HCT116 (cell line): ENCODE results near the gene MRPL20. TPM values are rescaled to one million over a fixed set of nuclear protein-coding genes. Genes with fewer than 3 reads are reported as not detected.

ENCODE experiments used
- ATAC-seq: fragments of 200-7000 bp; cut with Tn5 transposase; 2 replicates; pipeline ENCODE4 v1.9.1; 2020; ENCODE audit warnings: mild to moderate bottlenecking, moderate library complexity
- BruUV-seq: library from RNA; stranded (reverse); fragments of 400-500 nt; replicated peaks from 2 replicates; lab custom pipeline; 2021; lab: Mats Ljungman, UMichigan
- CTCF ChIA-PET: fragments of 300-600 bp; sonication (Branson Sonifier 250); formaldehyde crosslinking; loops from one replicate; lab custom pipeline; 2021; ENCODE audit warnings: antibody characterized with exemption; lab: Charles Lee
- POLR2A ChIA-PET: fragments of 300-600, 350-600 bp; sonication (Branson Sonifier 250); formaldehyde crosslinking; loops from one replicate; lab custom pipeline; 2021; ENCODE audit warnings: antibody characterized with exemption; lab: Charles Lee
- RAD21 ChIA-PET, 2 experiments: fragments of 300-600 bp; sonication (Branson Sonifier 250); formaldehyde crosslinking; loops; one replicate each; lab custom pipeline; 2023; ENCODE audit warnings: low total read pairs in 2 of 2; ENCODE audit not compliant: uncharacterized antibody in 2 of 2, unreplicated experiment in 2 of 2, low non-redundant PET in 1 of 2; lab: Charles Lee
- DNase-seq: peaks from one replicate; pipeline ENCODE4 v3.0.0-alpha.2; 2010; ENCODE audit warnings: low read depth, low spot score
- H2AFZ ChIP-seq: fragments of 200-600 bp; shearing (Covaris generic), sonication (generic); 2 replicates; pipeline ENCODE4 v1.6.1; 2017; ENCODE audit warnings: low read depth, mixed run types, mixed read lengths, antibody characterized with exemption, low read length; ENCODE audit not compliant: poor library complexity, severe bottlenecking
- H3K27ac ChIP-seq: 2 replicates; pipeline ENCODE4 v1.5.1; 2012; ENCODE audit warnings: low read depth, low read length
- H3K27me3 ChIP-seq: fragments of 200-600 bp; sonication (generic); 2 replicates; pipeline ENCODE4 v1.6.1; 2016; ENCODE audit warnings: mixed run types, low read length, mixed read lengths; ENCODE audit not compliant: insufficient read depth
- H3K36me3 ChIP-seq, 2 experiments: fragments of 200-500 bp in 1 of 2; fragments of 200-600 bp in 1 of 2; sonication (Bioruptor generic) in 1 of 2; sonication (generic) in 1 of 2; 2 replicates each; pipeline versions ENCODE4 v1.5.1 to v1.6.1; 2014 to 2016; ENCODE audit warnings: low read length in 2 of 2, inconsistent platforms in 1 of 2, mixed read lengths in 1 of 2, mixed run types in 1 of 2; ENCODE audit not compliant: insufficient read depth in 2 of 2, control insufficient read depth in 1 of 2
- H3K4me1 ChIP-seq, 2 experiments: fragments of 200-600 bp in 1 of 2; sonication (generic) in 1 of 2; 2 replicates each; pipeline versions ENCODE4 v1.5.1 to v1.6.1; 2012 to 2017; ENCODE audit warnings: low read length in 2 of 2, inconsistent platforms in 1 of 2, mild to moderate bottlenecking in 1 of 2, mixed read lengths in 1 of 2, mixed run types in 1 of 2, moderate library complexity in 1 of 2; ENCODE audit not compliant: insufficient read depth in 2 of 2, control insufficient read depth in 1 of 2
- H3K4me2 ChIP-seq: fragments of 200-600 bp; sonication (generic); 2 replicates; pipeline ENCODE4 v1.6.1; 2017; ENCODE audit warnings: mixed run types, low read length, mixed read lengths
- H3K4me3 ChIP-seq, 2 experiments: fragments of 200-600 bp in 1 of 2; sonication (generic) in 1 of 2; replicated peaks in 1 of 2; 2 replicates each; pipeline ENCODE4 v1.5.1; 2011 to 2016; ENCODE audit warnings: low read length in 2 of 2, control low read depth in 1 of 2, low read depth in 1 of 2, mild to moderate bottlenecking in 1 of 2, mixed read lengths in 1 of 2, mixed run types in 1 of 2
- H3K79me2 ChIP-seq: fragments of 200-600 bp; sonication (generic); 2 replicates; pipeline ENCODE4 v1.6.1; 2017; ENCODE audit warnings: mild to moderate bottlenecking, mixed run types, low read length, moderate library complexity, mixed read lengths; ENCODE audit not compliant: insufficient read depth
- H3K9ac ChIP-seq: fragments of 200-600 bp; sonication (generic); 2 replicates; pipeline ENCODE4 v1.6.1; 2016; ENCODE audit warnings: low read length, mixed read lengths
- H3K9me2 ChIP-seq: fragments of 200-600 bp; sonication (generic), shearing (Covaris generic); 2 replicates; pipeline ENCODE4 v1.6.1; 2017; ENCODE audit warnings: mixed run types, mild to moderate bottlenecking, moderate library complexity; ENCODE audit not compliant: insufficient read depth
- H3K9me3 ChIP-seq, 2 experiments: fragments of 200-500 bp in 1 of 2; fragments of 200-600 bp in 1 of 2; sonication (Bioruptor generic) in 1 of 2; sonication (generic) in 1 of 2; 2 replicates each; pipeline ENCODE4 v1.6.1; 2014 to 2017; ENCODE audit warnings: low read length in 2 of 2, mixed read lengths in 2 of 2, inconsistent platforms in 1 of 2, low read depth in 1 of 2, mild to moderate bottlenecking in 1 of 2, mixed run types in 1 of 2, moderate library complexity in 1 of 2; ENCODE audit not compliant: control insufficient read depth in 1 of 2, insufficient read depth in 1 of 2
- H4K20me1 ChIP-seq: fragments of 200-600 bp; sonication (generic), shearing (Covaris generic); 2 replicates; pipeline ENCODE4 v1.6.1; 2017; ENCODE audit warnings: mixed run types, mild to moderate bottlenecking, moderate library complexity; ENCODE audit not compliant: insufficient read depth
- CEBPB ChIP-seq: IDR thresholded peaks from 2 replicates; pipeline ENCODE4 v1.6.1; 2012; ENCODE audit warnings: low read depth
- CTCF ChIP-seq, 3 experiments: fragments of 200-600 bp in 1 of 3; sonication (generic) in 1 of 3; IDR thresholded peaks in 2 of 3; conservative IDR thresholded peaks in 1 of 3; 2 replicates each; pipeline ENCODE4 v1.5.1; 2012 to 2017; ENCODE audit warnings: low read depth in 2 of 3, low read length in 2 of 3, antibody characterized with exemption in 1 of 3, borderline replicate concordance in 1 of 3, control low read depth in 1 of 3, mild to moderate bottlenecking in 1 of 3, mixed read lengths in 1 of 3, mixed run types in 1 of 3, moderate library complexity in 1 of 3; ENCODE audit not compliant: insufficient read depth in 1 of 3
- ELF1 ChIP-seq: IDR thresholded peaks from 2 replicates; pipeline ENCODE4 v1.6.1; 2012; ENCODE audit warnings: low read depth, borderline replicate concordance
- FOSL1 ChIP-seq: IDR thresholded peaks from 2 replicates; pipeline ENCODE4 v1.6.1; 2012; ENCODE audit warnings: low read depth
- POLR2A ChIP-seq: IDR thresholded peaks from 2 replicates; pipeline ENCODE4 v1.7.0; 2011; ENCODE audit warnings: borderline replicate concordance; ENCODE audit not compliant: insufficient read depth, insufficient read length; ENCODE audit errors: extremely low read depth
- POLR2AphosphoS5 ChIP-seq: IDR thresholded peaks from 2 replicates; pipeline ENCODE4 v1.6.1; 2011; ENCODE audit warnings: mild to moderate bottlenecking, low read depth, low read length, moderate library complexity
- SIN3A ChIP-seq: IDR thresholded peaks from 2 replicates; pipeline ENCODE4 v1.6.1; 2012; ENCODE audit warnings: low read depth
- SP1 ChIP-seq: IDR thresholded peaks from 2 replicates; pipeline ENCODE4 v1.6.1; 2012; ENCODE audit warnings: low read depth
- SRF ChIP-seq: IDR thresholded peaks from 2 replicates; pipeline ENCODE4 v1.6.1; 2012; ENCODE audit warnings: low read depth
- TCF7L2 ChIP-seq: IDR thresholded peaks from 2 replicates; pipeline ENCODE4 v1.7.0; 2011; ENCODE audit warnings: borderline replicate concordance, inconsistent platforms; ENCODE audit not compliant: insufficient read depth, insufficient read length; ENCODE audit errors: extremely low read depth
- ZBTB33 ChIP-seq: IDR thresholded peaks from 2 replicates; pipeline ENCODE4 v1.6.1; 2011; ENCODE audit warnings: mild to moderate bottlenecking, low read length, moderate library complexity; ENCODE audit not compliant: insufficient replicate concordance; ENCODE audit errors: extremely low read depth
- ZFX ChIP-seq: fragments of 450-650 bp; IDR thresholded peaks from 2 replicates; pipeline ENCODE4 v1.6.1; 2017
- intact Hi-C: fragments of 100-400 bp; cut with micrococcal nuclease; formaldehyde crosslinking; loops from 2 replicates; pipeline ENCODE4 v1.10.0; 2022
- total RNA-seq: library from RNA; stranded (reverse); gene quantifications from one replicate; pipeline ENCODE4 v1.2.1, GENCODE V29; 2021; ENCODE audit not compliant: unreplicated experiment

Gene MRPL20
- total RNA-seq, 1 experiment from 2014 or later = 131 TPM

DNA sequence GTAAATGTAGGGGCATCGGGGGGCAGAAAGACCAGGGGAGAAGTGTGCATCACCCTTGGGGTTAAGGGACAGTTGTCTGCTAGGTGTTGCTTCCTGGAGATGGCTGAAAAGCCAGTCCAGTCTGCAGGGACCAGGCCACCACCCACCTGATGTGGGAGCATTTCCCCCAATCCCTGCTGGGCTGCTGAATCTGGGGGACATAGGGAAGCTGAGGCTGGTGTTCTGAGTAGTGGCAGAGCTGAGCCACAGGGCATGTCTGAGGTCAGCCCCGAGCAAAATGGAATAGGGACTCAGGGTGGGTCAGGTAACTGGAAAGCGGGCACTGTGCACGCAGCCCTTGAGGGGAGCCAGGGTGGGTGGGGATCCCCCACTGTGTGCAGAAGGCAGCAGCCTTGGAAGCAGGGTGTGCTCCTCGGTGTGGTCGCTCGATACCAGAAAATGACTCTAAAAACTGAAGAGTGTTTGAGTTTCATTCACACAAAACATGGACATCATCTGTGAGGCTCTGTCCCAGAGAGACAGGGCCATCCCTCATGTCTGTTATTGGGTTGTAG lies 5.6 kb downstream of the MRPL20 start:
- no peak for ATAC-seq
- H3K79me2 ChIP-seq = peaks cover 84% of the 10 kb centered on the region
- no peaks in the 10 kb centered on the region for H3K27me3 ChIP-seq
- peak overlapping the region; percentile 98 for H3K4me2 ChIP-seq
- H4K20me1 ChIP-seq = peaks cover 5% of the 10 kb centered on the region; the same call in 1 of the 2 replicates
- TF ChIP-seq SRF (no peak), SP1 (no peak), ZFX (no peak), ZBTB33 (no peak), POLR2AphosphoS5 (no peak; the same call in none of the 2 replicates), TCF7L2 (no peak), SIN3A (no peak), FOSL1 (no peak), POLR2A (no peak), CTCF (IDR thresholded peaks at IDR 0.05 in 2 of 3, conservative IDR thresholded peaks at IDR 0.05 in 1 of 3; ENCODE audit: borderline replicate concordance in 1 of 3, insufficient read depth in 1 of 3, low read depth in 2 of 3, low read length in 2 of 3) (no peak), CEBPB (no peak), ELF1 (no peak)
- BruUV-seq = no TSS peak
- peak overlapping the region; percentile 86; the same call in 1 of the 2 replicates for H3K27ac ChIP-seq
- peaks cover 22 to 54% of the 10 kb centered on the region in 2 experiments for H3K36me3 ChIP-seq
- no peaks in the 10 kb centered on the region for H3K9me3 ChIP-seq
- H3K9ac ChIP-seq = no peak overlapping the region
- CTCF ChIA-PET = interaction anchor here (1.0 to 1.6 kb wide), 5 partner anchors 13 to 103 kb away, joined by 3 to 9 read pairs (median 4); partner anchors contain the start of gene AURKAIP1
- H2AFZ ChIP-seq = no peak overlapping the region
- H3K4me1 ChIP-seq = peaks cover 19 to 59% of the 10 kb centered on the region in 2 experiments
- no peaks in the 10 kb centered on the region for H3K9me2 ChIP-seq
- POLR2A ChIA-PET = no interaction called here
- intact Hi-C loops = loop anchor here (2.0 kb wide), 1 partner anchor 39 kb away; no protein-coding TSS in a partner anchor
- RAD21 ChIA-PET = no interaction called here
- peak overlapping the region in 1 of 2 experiments; percentile 99; a peak in 2 of 4 replicates for H3K4me3 ChIP-seq
- no peak for DNase-seq
